ENCODE results near the gene UBQLN1.

Gene UBQLN1

DNA sequence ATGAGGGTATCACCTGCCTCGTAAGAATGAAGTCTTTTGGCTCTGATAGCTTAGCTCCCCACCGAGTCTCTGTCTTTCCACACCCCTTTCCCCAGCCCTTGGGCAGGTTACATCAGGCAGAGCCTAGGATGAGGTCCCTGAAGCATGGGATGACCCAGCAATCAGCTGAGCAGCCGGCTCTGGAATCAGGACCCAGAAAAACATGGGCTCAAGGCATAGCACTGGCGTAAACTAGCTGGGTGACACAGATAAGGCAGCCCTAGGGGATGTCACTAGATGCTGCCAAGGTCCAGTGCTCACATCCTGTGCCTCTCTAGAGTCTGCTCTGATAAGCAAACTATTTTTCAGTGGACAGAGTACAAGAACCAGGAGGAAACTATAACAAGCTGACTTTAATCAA lies 58.2 kb downstream of the UBQLN1 start:
- no peak for DNase-seq (ENCODE audit: extremely low read depth, insufficient read length)
- Histone ChIP-seq H3K4me3 (replicated peaks; ENCODE audit: low read depth, low read length) (no peak overlapping the region), H3K36me3 (ENCODE audit: control insufficient read depth, insufficient read depth, low read length) (peaks cover 4% of the 10 kb centered on the region), H3K27me3 (replicated peaks; ENCODE audit: control insufficient read depth, insufficient read depth, low read length) (no peaks in the 10 kb centered on the region)
- TF ChIP-seq, protein P1, sequence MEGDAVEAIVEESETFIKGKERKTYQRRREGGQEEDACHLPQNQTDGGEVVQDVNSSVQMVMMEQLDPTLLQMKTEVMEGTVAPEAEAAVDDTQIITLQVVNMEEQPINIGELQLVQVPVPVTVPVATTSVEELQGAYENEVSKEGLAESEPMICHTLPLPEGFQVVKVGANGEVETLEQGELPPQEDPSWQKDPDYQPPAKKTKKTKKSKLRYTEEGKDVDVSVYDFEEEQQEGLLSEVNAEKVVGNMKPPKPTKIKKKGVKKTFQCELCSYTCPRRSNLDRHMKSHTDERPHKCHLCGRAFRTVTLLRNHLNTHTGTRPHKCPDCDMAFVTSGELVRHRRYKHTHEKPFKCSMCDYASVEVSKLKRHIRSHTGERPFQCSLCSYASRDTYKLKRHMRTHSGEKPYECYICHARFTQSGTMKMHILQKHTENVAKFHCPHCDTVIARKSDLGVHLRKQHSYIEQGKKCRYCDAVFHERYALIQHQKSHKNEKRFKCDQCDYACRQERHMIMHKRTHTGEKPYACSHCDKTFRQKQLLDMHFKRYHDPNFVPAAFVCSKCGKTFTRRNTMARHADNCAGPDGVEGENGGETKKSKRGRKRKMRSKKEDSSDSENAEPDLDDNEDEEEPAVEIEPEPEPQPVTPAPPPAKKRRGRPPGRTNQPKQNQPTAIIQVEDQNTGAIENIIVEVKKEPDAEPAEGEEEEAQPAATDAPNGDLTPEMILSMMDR (IDR thresholded peaks at IDR 0.05; ENCODE audit: insufficient read depth, low read length, poor library complexity, severe bottlenecking): no peak

GRCh38 chr9:83649080-83649479 lies 58.7 kb downstream of the UBQLN1 start:
- TF ChIP-seq, protein P1 (IDR thresholded peaks at IDR 0.05; ENCODE audit: insufficient read depth, low read length, poor library complexity, severe bottlenecking): peak; percentile 86
- peaks cover 4% of the 10 kb centered on the region for H3K36me3 ChIP-seq (ENCODE audit: control insufficient read depth, insufficient read depth, low read length)
- H3K27me3 ChIP-seq (replicated peaks; ENCODE audit: control insufficient read depth, insufficient read depth, low read length): no peaks in the 10 kb centered on the region
- no peak overlapping the region for H3K4me3 ChIP-seq (replicated peaks; ENCODE audit: low read depth, low read length)
- DNase-seq (ENCODE audit: extremely low read depth, insufficient read length): peak; percentile 34

DNA sequence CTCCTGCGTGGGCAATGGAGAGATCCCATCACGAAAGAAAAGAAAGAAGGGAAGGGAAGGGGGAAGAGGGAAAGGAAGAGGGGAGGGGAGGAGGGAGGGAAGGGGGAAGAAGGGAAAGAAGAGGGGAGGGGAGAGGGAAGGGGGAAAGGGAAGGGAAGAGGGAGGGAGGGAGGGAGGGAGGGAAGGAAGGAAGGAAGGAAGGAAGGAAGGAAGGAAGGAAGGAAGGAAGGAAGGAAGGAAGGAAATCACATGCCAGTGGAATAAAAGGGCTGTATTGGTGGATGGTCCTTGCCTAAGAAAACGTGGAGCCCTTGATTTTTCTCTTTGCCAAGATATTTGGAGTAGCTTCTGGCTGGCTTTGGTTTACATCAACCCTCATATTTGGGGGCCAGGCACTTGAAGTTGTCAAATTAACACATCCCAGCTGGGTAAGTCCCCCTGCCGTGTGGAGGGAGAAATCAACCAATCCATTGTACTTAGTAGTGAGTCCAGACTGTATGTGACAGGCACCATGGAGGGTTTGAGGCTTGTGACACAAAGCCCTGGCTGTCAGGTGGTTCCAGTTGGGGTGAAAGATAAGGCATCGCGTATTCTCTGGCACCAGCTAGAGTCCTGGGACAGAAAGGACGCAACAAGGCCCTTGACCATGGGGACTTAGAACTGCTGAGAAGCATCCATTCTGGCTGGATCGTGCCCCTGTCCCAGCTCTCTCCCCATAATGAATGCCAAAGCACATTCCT lies 61.1 kb downstream of the UBQLN1 start:
- TF ChIP-seq, protein P1 (IDR thresholded peaks at IDR 0.05; ENCODE audit: insufficient read depth, low read length, poor library complexity, severe bottlenecking): no peak
- Histone ChIP-seq H3K4me3 (replicated peaks; ENCODE audit: low read depth, low read length) (no peak overlapping the region), H3K27me3 (replicated peaks; ENCODE audit: control insufficient read depth, insufficient read depth, low read length) (no peaks in the 10 kb centered on the region), H3K36me3 (ENCODE audit: control insufficient read depth, insufficient read depth, low read length) (peaks cover 6% of the 10 kb centered on the region)
- DNase-seq (ENCODE audit: extremely low read depth, insufficient read length): no peak

GRCh38 chr9:83642793-83643192 lies 65.0 kb downstream of the UBQLN1 start:
- TF ChIP-seq, protein P1 (IDR thresholded peaks at IDR 0.05; ENCODE audit: insufficient read depth, low read length, poor library complexity, severe bottlenecking): no peak
- H3K36me3 ChIP-seq (ENCODE audit: control insufficient read depth, insufficient read depth, low read length): peaks cover 4% of the 10 kb centered on the region; the same call in 1 of the 2 replicates
- DNase-seq (ENCODE audit: extremely low read depth, insufficient read length): no peak
- H3K27me3 ChIP-seq (replicated peaks; ENCODE audit: control insufficient read depth, insufficient read depth, low read length): no peaks in the 10 kb centered on the region
- no peak overlapping the region for H3K4me3 ChIP-seq (replicated peaks; ENCODE audit: low read depth, low read length)

DNA sequence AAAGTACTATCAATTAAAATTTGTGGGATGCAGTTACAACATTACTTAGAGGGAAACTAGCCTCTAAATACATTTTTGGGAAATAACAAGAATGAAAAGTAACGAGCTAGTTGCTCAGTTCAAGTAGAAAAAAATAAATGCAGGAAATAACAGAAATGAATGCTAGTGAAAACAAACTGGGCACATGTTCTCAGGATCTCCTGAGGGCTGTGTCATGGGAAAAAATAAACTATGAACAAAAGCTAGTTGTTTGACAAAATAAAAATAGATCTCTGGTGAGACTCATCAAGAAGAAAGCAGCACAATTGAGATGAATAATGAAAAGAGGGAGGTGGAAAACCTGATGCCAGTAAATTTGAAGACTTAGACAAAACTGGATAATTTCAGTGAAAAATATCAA lies 68.5 kb downstream of the UBQLN1 start:
- no peak for DNase-seq (ENCODE audit: extremely low read depth, insufficient read length)
- Histone ChIP-seq H3K4me3 (replicated peaks; ENCODE audit: low read depth, low read length) (no peak overlapping the region), H3K27me3 (replicated peaks; ENCODE audit: control insufficient read depth, insufficient read depth, low read length) (no peaks in the 10 kb centered on the region), H3K36me3 (ENCODE audit: control insufficient read depth, insufficient read depth, low read length) (peaks cover 4% of the 10 kb centered on the region; the same call in 1 of the 2 replicates)
- TF ChIP-seq, protein P1 (IDR thresholded peaks at IDR 0.05; ENCODE audit: insufficient read depth, low read length, poor library complexity, severe bottlenecking): no peak

Data from GM06990 (cell line).